Measurements from ENCODE around the gene TRMU.

GRCh38 chr22:46349681-46350080 is 14.2 kb downstream of the TRMU start:
- TF ChIP-seq CTCF (optimal IDR thresholded peaks at IDR 0.05 in 1 of 3, IDR thresholded peaks at IDR 0.05 in 1 of 3, conservative IDR thresholded peaks at IDR 0.05 in 1 of 3; ENCODE audit: extremely low read depth in 1 of 3, insufficient read depth in 2 of 3, low read length in 3 of 3), result no peak
- no peak for TF ChIP-seq EZH2 (IDR thresholded peaks at IDR 0.05; ENCODE audit: low read length)

All from keratinocyte (primary cell).